Mucosa of gallbladder (tissue), 1 donor: ENCODE measurements around the gene WDFY3. TPM values are rescaled to one million over a fixed set of nuclear protein-coding genes. Genes with fewer than 3 reads are reported as not detected.
A peak's percentile ranks its signal among the peaks of the same experiment; 100 is the strongest.

Source experiments
- DNase-seq: peaks from one replicate; pipeline ENCODE4 v3.0.0-alpha.2; 2020; ENCODE audit warnings: low spot score
- total RNA-seq: library from RNA; stranded (reverse); gene quantifications from one replicate; pipeline ENCODE4 v1.2.1, GENCODE V29; 2021
- donor health status: DM: no; HTN: no; CAD: no.

WDFY3 gene
- total RNA-seq = 102 TPM

GRCh38 chr4:84966382-84967242 lies at the start of gene WDFY3:
Gene WDFY3 (minus strand): TSS chr4:84966690. CDS start chr4:84860591, 106,099 bp downstream.
- DNase-seq = peak; percentile 84

GRCh38 chr4:85005865-85006377 lies 39.4 kb upstream of the WDFY3 start:
- DNase-seq = no peak

- DNase-seq = no peak
These were observed 33.9 kb upstream of the WDFY3 start for GRCh38 chr4:85000343-85000742.

- DNase-seq = no peak
These were observed 28.9 kb upstream of the WDFY3 start for GRCh38 chr4:84995386-84995785.

- no peak for DNase-seq
These were observed 27.8 kb upstream of the WDFY3 start for GRCh38 chr4:84994280-84994679.

- DNase-seq = no peak
These were observed 19.5 kb upstream of the WDFY3 start for GRCh38 chr4:84985952-84986351.

GRCh38 chr4:84977396-84977795 lies 10.9 kb upstream of the WDFY3 start:
- no peak for DNase-seq

- DNase-seq = no peak
These were observed 7.4 kb upstream of the WDFY3 start for GRCh38 chr4:84973856-84974255.

- DNase-seq = no peak
These were observed 4.9 kb upstream of the WDFY3 start for GRCh38 chr4:84971319-84971932.

- DNase-seq = no peak
These were observed 2.4 kb upstream of the WDFY3 start for GRCh38 chr4:84968925-84969324.

- DNase-seq = peak; percentile 16
These were observed 777 bp upstream of the WDFY3 start for GRCh38 chr4:84967243-84967690.

GRCh38 chr4:84965553-84966381 lies 723 bp downstream of the WDFY3 start:
- DNase-seq = peak; percentile 14

- no peak for DNase-seq
These were observed 1.4 kb downstream of the WDFY3 start for GRCh38 chr4:84964995-84965552.

GRCh38 chr4:84962102-84962501 lies 4.4 kb downstream of the WDFY3 start:
- DNase-seq = no peak

- DNase-seq = no peak
These were observed 8.1 kb downstream of the WDFY3 start for GRCh38 chr4:84958434-84958833.

GRCh38 chr4:84957514-84958420 lies 8.7 kb downstream of the WDFY3 start:
- no peak for DNase-seq

GRCh38 chr4:84956014-84956413 lies 10.5 kb downstream of the WDFY3 start:
- DNase-seq = no peak

GRCh38 chr4:84954982-84955567 lies 11.4 kb downstream of the WDFY3 start:
- DNase-seq = no peak

- DNase-seq = no peak
These were observed 13.7 kb downstream of the WDFY3 start for GRCh38 chr4:84952776-84953175.

- no peak for DNase-seq
These were observed 14.5 kb downstream of the WDFY3 start for GRCh38 chr4:84952004-84952403.
